Hippocampal formation (tissue), 2 donors: ENCODE results near the gene TGFBR3.

ENCODE experiments used
- DNase-seq, 2 donors: peaks; one replicate each; lab custom pipeline; 2025; lab: John Stamatoyannopoulos, UW

TGFBR3 gene

DNA sequence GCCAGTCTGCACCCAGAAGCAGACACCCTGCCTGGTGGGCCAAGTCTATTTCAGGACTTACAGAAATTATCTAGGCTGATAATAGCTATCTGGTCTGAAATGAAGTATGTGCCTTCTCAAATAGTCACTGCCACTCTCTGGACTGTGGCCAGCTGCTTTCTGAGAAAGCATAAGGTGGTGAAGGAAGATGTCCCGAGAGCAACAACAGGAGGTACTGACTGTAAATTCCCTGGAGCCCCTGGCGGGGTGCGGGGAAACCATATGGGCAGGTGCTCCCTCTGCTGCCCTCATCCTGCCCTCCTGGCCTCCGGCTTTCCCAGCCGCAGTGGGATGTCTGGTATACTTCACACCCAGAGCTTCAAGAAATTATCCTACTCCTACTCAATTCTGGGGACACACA is 86.8 kb downstream of the TGFBR3 start:
- no peak for DNase-seq

DNA sequence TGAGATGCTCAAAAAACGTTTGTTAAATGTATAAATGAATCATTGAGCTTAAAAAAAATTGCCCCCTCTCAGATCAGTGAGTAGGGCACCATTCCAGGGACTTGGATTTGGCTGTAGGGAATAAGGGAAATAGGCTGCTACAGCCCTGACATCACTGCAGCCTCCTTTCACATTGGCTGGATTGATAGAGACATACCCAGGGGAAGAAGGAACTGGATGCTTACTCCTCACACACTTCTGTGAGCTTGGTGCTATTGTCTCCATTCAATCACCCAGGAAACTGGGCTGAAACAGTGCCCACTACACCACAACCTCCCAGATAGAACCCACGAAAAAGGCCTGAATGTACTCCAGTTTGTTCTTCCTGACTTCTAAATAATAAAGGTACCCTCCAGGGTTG is 87.2 kb downstream of the TGFBR3 start:
- DNase-seq, result no peak

DNA sequence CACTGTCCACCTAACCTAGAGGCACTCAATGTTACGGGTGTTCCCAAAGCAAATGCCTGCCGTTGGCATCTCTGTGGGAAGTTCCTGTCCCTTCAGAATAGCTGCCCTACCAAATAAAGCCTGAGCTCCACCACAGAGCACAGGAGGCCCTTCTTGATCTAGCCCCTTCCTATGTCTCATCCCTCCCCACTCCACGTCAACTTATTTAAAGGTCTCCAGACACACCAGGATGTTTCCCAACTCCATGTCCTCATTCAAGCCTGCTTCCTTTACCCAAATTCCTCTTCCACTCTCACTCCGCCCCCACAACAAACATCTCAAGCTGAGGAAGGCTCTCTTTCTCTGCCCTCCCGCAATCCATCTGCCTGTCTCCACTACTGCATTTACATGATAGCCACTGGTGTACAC is 87.7 kb downstream of the TGFBR3 start:
- no peak for DNase-seq

DNA sequence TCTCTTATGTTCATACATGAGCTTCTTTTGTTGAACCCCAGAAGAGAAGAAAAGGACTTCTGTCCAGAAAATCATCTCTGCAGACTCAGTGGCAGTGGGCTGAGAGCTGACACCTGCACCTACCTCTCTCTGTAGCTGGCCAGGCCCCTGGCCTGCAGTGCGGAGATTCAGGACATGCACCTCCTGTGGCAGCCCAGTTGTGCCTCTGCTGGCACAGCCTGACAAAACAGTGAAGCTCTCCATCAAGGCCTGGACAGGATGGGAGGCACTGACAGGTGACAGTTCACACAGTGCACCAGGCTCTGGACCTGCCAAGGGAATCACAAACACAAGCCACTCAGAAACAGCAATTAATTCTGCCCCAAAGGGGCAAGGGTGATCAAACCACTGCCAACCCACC is 88.8 kb downstream of the TGFBR3 start:
- no peak for DNase-seq

DNA sequence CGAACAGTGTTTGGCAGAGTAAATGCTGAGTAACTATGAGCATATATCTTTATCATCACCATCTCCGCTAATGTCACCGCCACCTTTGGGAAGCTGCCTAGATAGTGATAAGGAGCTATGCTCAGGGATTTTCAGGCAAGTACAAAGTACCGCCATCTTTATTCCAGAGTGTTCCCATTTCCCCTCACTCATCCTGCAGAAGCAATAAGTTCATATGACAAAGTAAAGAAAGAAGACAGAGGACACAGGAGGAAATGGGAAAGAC is 89.6 kb downstream of the TGFBR3 start:
- DNase-seq, result no peak

DNA sequence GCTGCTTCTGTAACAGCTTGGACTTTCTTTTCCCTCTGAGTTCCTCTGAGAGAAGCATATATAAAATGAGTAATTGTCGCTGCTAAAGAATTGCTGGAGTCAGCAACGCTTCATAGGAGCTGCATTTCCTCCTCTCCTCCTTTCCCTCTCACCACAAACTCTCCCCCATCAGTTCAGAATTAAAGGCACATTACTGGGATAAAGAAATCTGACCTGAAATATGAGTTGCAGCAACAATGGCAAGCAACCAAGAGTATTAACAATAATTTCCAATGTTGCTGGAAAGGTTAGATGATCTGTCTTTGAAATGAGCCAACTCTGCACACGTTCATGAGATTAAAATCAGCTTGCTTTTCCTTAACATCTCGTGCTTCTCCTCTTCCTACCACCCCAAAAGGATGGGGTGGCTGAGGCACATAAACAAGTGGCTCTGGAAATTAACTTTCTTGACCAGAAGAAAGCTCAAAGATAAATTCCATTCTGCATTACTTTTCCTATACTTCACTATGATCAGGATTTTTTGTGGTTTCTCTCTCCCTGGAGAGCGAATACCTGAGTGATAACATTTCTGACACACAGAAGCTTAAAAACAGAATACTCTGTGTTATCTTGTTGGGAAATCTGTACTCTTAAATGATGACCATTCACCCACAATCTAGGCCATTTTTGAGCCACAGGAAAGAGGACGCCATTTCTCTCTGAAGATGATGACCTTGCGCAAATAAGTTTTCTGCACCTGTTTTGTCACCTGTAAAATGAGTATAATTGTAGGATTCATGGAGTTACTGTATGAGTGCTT is 90.2 kb downstream of the TGFBR3 start:
- DNase-seq, result no peak

DNA sequence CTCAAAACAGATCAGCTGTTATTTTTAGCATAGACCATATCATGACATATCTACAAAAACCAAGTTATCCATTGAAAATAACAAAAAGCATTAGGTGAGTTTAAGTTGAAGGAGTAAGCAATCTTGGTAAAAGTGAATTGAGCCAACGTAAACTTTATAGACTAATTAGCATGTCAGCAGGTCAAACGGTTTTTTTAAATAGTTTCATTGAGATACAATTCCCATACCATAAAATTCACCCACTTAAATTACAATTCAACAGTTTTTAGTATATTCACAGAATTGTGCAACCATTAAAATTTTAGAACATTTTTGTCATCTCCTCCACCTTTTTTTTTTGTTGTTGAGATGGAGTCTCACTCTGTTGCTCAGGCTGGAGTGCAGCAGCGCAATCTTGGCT is 92.1 kb downstream of the TGFBR3 start:
- DNase-seq, result no peak

DNA sequence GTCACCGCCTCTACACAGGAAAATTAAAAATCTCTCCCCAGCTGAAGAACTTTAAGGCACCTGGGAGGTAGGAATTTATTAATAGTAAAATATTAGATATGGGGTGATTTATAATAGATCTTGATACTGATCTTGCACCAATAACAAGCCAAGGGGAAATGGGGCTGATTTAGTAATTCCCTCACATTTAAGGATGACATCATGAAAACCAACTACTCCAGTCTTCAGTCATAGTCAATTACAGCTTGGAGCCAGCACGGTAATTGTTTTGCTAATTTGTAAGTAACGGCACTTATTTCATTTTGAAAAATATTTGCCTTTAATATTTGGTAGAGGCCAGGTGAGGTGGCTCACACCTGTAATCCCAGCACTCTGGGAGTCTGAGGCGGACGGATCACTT is 92.8 kb downstream of the TGFBR3 start:
- no peak for DNase-seq

DNA sequence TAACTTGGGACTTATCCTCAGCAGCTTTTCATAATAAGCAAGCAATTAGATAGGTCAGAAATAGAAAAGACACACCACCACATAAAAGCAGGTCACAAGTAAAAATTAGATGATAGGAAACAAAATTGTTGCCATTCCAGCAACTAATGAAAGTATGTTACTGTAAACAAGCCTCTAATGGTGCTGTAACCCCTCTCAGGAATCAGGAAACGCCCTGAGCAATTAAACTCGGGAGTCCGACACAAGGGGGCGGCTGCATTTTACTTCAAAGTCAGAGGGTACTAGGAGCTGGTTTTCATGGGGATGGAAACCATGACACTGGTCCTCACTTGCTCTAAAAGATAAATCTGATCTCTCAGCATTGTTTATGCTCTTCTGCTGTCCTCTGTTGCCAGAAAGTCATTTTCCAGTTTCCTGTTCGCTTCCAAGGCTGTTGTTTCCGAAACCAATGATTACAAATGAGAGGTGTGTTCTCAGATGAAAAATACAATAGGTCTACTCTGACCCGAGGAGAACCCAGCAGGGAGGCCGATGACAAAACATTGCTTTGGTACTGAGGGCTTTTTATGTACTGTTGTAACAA is 93.4 kb downstream of the TGFBR3 start:
- DNase-seq, result no peak

DNA sequence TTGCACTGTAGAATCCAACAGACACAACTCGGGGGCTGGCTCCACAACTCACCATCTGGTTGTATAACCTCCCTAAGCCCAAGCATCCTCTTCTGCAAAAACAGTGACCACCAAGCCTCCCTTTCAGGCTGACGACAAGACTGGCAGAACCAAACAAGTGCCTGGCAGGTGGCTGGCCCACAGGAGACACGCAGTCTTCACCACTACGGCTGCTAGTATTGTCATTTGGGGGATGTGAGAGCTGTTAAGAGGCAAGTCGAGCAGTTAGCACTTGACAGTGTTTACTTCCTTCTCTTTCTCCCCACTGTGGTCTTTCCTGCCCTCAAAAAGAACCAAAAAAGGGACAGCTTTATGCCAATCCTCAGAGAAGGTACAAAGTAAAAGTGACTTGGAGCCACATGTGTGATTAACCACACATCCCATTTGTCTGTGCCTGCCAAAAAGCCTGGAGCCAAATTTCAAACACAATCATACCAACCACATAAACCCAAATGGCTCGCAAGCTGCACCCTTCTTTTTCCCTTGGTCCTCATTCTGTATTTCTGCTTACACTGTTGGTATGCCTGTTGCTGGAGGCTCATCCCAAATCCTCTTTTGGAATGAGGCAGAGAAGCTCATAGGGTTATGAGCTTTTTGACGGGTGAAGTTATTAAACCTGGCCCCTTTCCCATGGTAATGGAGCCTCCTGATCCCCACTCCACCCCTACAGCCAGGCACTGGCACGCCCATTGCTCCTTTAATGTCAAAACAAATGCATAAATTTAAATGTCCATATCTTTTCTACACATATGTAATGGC is 94.1 kb downstream of the TGFBR3 start:
- DNase-seq, result no peak

DNA sequence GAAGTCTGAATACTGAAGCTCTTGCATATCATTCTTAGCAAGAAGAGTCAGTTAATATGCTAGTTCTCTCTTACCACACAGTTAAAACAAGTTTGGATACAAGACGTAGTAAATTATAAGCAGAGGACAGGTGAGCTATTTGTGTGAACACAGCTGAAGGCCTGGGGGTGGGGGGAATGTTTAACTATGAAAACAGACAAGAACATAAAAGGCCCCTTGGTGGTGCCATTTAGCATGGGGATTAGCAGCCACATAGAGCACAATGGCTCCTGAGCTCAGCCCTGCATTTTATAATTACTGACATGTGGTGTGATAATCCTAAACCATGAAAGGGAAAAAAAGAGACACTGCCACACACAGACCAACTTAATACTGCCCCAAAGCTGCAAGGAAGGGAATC is 94.8 kb downstream of the TGFBR3 start:
- no peak for DNase-seq

DNA sequence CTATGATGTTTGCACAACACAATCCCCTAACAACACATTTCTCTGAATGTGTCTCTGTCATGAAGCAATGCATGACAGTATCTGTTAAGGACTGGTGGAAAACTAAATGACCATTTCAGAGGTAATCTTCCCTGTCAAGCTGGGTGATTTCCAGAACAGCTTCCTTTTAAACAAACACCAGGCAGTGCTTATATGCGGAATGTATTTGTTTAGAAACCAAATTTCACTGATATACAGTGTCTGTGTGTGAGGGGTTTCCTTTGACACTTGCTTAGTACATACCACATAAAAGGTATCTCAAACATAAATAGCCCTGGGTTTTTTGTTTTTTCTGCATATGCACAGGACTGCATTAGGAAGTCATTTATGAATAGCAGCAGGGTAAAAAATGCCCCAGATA is 95.6 kb downstream of the TGFBR3 start:
- DNase-seq, result no peak

DNA sequence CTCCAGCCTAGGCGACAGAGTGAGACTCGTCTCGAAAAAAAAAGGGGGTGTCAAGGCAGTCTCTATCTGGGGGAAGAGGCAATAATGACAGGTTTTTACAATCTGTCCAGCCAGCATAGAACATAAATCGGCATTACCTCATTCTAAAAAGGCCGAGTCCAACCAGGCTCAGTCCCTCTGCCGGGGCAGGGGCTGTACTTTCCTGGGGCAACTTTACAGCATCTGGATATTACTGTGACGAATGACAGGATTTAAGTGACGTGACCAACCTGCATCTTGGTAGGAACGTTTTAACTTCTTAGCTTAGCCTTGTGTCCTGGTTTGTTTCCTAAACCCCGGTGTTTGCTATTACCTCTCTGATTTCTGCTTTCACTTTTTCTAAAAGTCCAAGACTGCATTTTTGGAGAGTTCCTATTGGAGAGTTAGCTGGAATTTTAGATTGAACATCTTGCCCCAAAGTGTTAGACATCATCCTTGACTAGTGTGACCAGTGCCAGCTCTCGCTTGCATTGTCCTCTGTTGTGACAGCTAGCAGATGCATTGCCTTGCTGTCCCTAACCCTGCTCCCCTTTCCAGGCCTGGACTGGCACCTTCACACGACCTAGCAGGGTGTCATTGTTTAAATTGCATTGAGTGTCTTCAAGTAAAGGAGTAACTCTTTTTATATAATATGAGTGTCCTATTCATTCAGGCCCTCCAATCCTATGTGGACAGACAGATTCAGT is 96.5 kb downstream of the TGFBR3 start:
- DNase-seq, result no peak

DNA sequence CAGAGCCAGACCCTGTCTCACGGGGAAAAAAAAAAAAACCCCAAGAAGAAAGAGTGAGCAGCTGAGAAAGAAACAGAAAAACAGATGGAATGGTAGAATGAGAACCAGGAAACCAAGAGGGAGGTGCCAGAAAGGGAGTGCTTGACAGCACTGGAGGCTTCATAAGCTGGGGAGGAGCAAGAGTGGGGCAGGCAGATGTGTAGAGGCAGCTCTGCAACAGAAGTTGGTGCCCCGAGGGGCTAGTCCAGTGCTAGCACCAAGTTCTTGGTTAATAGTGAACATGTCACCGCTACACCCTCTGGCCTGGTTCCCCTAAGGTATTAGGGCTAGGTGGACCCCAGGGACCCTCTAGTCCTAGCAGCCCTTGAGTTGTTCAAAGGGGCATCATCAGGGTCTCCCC is 98.0 kb downstream of the TGFBR3 start:
- no peak for DNase-seq

DNA sequence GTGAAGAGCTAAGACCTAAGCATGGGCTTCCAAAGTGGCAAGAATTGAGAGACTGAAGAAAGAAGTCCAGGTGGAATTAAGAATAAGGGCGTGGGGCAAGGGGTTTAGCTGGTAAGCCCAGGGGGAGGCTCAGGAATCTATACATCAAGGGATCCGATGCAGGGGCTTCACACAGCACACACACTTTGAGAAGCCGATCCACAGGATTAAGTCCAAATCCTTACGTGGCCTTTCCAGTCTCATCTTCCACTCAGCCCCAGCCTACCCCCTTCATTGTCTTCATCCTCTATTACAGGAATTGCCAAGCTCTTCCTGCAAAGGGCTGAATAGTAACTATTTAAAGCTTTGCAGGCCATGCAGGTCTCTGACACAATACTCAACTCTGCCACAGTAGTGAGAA is 101.3 kb downstream of the TGFBR3 start:
- no peak for DNase-seq

DNA sequence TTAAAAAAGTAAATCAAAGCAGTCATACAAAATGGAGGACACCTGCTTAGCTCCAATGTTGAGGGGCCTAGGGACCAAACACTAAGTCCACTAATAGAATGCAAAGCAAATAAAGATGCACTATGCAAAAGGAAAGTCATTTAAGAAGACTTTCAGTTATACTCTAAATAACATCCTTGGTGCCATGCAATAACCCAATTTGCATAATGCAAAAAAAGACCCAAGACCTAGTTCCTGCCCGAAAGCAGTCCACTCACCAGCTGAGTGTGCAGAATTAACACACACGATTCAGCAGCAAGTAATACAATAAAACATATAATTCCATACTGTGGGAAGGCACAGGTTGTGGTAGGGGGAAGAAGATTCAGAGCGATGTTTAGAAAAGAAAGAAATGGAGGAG is 101.8 kb downstream of the TGFBR3 start:
- no peak for DNase-seq

DNA sequence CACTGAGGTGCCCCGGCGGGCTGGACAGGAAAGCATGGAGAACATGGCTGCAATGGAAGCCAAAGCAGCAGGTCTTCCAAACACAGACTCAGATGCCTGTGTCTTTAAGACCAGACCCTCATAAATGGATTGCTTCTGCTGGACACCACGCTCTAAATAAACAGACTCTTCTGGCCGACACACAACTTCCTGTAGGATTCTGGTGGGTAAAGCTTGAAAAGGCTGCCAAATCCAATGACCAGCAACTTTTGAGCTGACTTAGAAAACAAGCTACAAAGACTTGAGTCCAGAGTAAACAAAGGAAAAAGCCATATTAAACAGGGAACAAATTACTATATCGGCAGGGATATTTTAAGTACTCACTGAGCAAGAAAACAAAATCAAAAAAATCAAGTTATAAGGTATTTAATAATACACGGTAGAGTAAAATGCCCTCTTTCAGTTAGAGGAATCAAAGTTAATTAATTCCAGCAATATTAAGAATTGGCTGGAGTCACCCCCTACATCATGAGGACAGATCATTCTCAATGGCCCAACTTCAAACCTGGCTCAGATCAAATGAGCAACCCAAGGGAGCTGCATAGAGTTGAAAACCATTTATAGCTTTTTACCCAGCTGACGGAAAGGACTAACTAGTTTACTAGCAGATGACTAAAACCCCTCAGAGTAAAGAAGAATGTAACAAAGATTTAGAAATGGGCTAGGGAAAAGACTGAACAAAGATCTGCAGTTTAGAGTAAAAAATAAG is 102.4 kb downstream of the TGFBR3 start:
- DNase-seq, result no peak

DNA sequence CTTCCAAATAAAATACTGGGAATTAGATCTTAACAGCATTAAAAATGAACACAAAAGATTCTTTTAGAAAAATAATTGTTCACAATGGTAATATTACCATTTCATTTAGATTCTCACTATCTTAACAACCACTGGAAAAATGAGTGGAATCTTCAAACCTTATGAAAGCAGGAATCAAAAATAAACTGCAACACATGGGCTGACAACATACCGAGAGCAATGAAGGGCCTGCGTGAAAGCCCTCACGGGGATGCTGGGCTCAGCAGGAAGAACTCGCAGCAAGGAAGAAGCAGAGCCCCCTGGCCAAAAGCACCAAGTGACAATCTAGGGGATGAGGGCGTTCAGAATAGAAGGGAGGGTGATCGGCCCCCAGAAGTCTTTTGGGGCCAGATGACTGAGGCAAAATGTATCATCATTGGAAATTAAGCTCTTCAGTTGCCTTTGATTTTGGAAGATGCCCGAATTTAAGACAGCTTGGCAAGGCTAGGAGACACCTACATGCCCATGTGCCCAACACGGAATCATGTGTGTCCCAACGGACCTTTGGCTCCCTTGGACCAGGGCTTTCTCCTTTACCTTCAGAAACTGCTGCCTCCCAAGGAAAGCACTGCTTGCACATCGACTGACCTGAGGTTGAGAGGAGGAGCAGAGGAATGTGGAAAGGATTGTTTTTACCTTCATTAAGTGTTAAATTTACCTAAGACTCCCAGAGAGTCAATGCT is 103.9 kb downstream of the TGFBR3 start:
- no peak for DNase-seq

DNA sequence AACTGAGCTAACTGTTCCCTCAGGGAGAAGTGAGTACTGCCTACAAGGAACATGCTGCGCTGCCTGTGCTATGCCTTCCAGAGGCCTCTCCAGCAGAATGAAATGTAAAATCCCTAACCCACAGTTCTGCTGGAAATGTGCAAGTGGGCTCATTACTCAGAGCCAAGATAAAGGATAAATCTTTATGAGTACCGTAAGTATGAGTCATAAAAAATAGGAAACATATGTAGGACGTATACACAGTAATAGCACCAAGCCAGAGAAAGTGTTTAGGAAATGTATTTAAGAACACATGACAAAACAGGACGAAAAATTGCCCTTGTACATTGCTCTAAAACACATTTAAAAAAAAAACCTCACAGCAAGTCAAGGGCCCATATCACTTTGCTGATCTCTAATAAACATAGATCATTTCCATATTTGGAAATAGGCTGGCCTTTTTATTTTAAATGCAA is 104.6 kb downstream of the TGFBR3 start:
- peak in 1 of 2 donors; percentile 19 for DNase-seq

DNA sequence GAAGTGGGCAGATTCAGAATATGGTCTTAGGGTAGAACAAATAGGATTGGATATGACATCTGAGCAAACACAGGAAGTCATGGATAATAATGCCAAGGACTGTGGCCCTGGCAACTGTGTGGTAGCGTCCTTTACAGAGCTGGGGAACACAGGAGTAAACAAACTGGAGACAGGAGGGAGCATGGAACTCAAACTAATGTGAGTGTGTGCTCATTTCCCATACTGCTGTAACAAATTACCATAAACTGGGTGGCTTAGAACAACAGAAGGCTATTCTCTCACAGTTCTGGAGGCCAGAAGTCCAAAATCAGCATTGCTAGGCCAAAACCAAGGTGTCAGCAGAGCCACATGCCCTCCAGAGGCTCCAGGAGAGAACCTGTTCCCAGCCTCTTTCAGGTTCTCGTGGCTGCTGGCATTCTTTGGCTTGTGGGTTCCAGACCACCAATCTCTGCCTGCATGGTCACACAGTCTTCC is 106.4 kb downstream of the TGFBR3 start:
- DNase-seq, result no peak

DNA sequence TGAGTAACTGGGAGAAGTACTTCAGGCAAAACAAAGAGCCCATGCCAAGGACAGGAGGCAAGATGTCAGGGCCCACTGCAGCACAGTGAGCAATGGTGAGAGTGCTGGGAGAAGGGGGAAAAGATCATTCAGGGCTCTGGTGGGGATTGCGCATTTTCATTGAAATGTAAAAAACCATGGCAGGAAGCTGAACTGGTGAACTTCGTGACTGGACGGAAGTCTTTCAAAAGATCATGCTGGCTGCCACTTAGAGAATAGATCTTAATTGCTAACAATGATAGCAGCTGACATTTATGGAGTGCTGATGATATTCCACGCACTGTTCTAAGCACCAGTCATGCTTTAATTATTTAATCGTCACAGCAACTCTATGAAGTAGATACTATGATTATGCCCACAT is 107.0 kb downstream of the TGFBR3 start:
- DNase-seq, result no peak
